K562 (cell line): ENCODE measurements around the gene LRIT1. TPM values are rescaled to one million over a fixed set of nuclear protein-coding genes. Genes with fewer than 3 reads are reported as not detected.

Experiments used
- ATAC-seq: fragments of 200-7000 bp; cut with Tn5 transposase; 3 replicates; pipeline ENCODE4 v1.9.1; 2020; ENCODE audit warnings: moderate library complexity
- BruUV-seq: library from RNA; stranded (reverse); fragments of 400-500 nt; replicated peaks from 2 replicates; lab custom pipeline; 2021; lab: Mats Ljungman, UMichigan
- CTCF ChIA-PET: fragments of 300-600 bp; formaldehyde crosslinking; extraction: SDS; loops from one replicate; lab custom pipeline; 2021; ENCODE audit warnings: low intra/inter-chr PET ratio; lab: Yijun Ruan, JAX
- POLR2A ChIA-PET: fragments of 300-600, 350-650 bp; sonication (Branson Sonifier 250); formaldehyde crosslinking; extraction: SDS; loops from one replicate; lab custom pipeline; 2021; ENCODE audit warnings: antibody characterized with exemption, inconsistent platforms; lab: Yijun Ruan, JAX
- DNase-seq, 4 experiments: peaks; one replicate each; pipeline versions ENCODE4 v3.0.0 to v3.0.0-alpha.2; 2011 to 2018; ENCODE audit warnings: low spot score in 3 of 4, mixed read lengths in 3 of 4; ENCODE audit errors: extremely low read depth in 1 of 4
- FAIRE-seq: peaks from 2 replicates; lab custom pipeline; 2011; peaks lifted over from hg19 to GRCh38; lab: Jason Lieb, UNC
- H2AFZ ChIP-seq: 2 replicates; pipeline ENCODE4 v1.6.0; 2011; ENCODE audit warnings: low read depth, low read length, control low read depth, inconsistent platforms
- H3K27ac ChIP-seq: fragments of 200-600 bp; 3 replicates; pipeline ENCODE4 v1.8.0; 2011; ENCODE audit warnings: low read depth, mild to moderate bottlenecking, control low read depth, inconsistent platforms, low read length, moderate library complexity, mixed read lengths; ENCODE audit errors: extremely low read depth
- H3K27me3 ChIP-seq, 2 experiments: fragments of 300-600 bp in 1 of 2; 2 replicates in 1 of 2; 3 replicates in 1 of 2; pipeline versions ENCODE4 v1.6.0 to v1.8.0; 2011; ENCODE audit warnings: inconsistent platforms in 2 of 2, low read length in 2 of 2, mild to moderate bottlenecking in 1 of 2, mixed read lengths in 1 of 2, moderate library complexity in 1 of 2; ENCODE audit not compliant: control insufficient read depth in 2 of 2, insufficient read depth in 2 of 2
- H3K36me3 ChIP-seq: fragments of 300-600 bp; 3 replicates; pipeline ENCODE4 v1.8.0; 2011; ENCODE audit warnings: mild to moderate bottlenecking, low read length, inconsistent platforms; ENCODE audit not compliant: control insufficient read depth, insufficient read depth
- H3K4me1 ChIP-seq, 2 experiments: fragments of 200-600 bp in 1 of 2; replicated peaks in 1 of 2; 2 replicates in 1 of 2; 3 replicates in 1 of 2; pipeline versions ENCODE4 v1.5.1 to v1.8.0; 2011; ENCODE audit warnings: inconsistent platforms in 2 of 2, low read length in 2 of 2, mild to moderate bottlenecking in 1 of 2, mixed read lengths in 1 of 2, moderate library complexity in 1 of 2; ENCODE audit not compliant: control insufficient read depth in 2 of 2, insufficient read depth in 2 of 2
- H3K4me2 ChIP-seq: 2 replicates; pipeline ENCODE4 v1.6.1; 2011; ENCODE audit warnings: low read length, control low read depth, inconsistent platforms, mixed read lengths; ENCODE audit not compliant: insufficient read depth
- H3K4me3 ChIP-seq: fragments of 200-600 bp; sonication (generic), shearing (Covaris generic); 2 replicates; pipeline ENCODE4 v1.5.1; 2016; ENCODE audit warnings: control low read depth, inconsistent platforms
- H3K79me2 ChIP-seq: fragments of 200-600 bp; 3 replicates; pipeline ENCODE4 v1.8.0; 2011; ENCODE audit warnings: low read length, inconsistent platforms; ENCODE audit not compliant: control insufficient read depth, insufficient read depth
- H3K9ac ChIP-seq, 2 experiments: 2 replicates each; pipeline versions ENCODE4 v1.6.0 to v1.6.1; 2011; ENCODE audit warnings: low read depth in 2 of 2, low read length in 2 of 2, control low read depth in 1 of 2, inconsistent platforms in 1 of 2, mild to moderate bottlenecking in 1 of 2, mixed read lengths in 1 of 2; ENCODE audit not compliant: insufficient read depth in 1 of 2
- H3K9me1 ChIP-seq: one replicate; pipeline ENCODE4 v1.6.0; 2011; ENCODE audit warnings: inconsistent platforms, mild to moderate bottlenecking, low read length, moderate library complexity; ENCODE audit not compliant: control insufficient read depth, insufficient read depth
- H3K9me3 ChIP-seq: replicated peaks from 2 replicates; pipeline ENCODE4 v1.5.1; 2011; ENCODE audit warnings: low read depth, low read length, inconsistent platforms; ENCODE audit not compliant: control insufficient read depth, insufficient read depth
- H4K20me1 ChIP-seq: replicated peaks from 2 replicates; pipeline ENCODE4 v1.6.1; 2011; ENCODE audit warnings: low read length, inconsistent platforms, mixed read lengths; ENCODE audit not compliant: control insufficient read depth, insufficient read depth
- AFF4 ChIP-seq: sonication (generic); formaldehyde crosslinking; IDR thresholded peaks from 2 replicates; pipeline ENCODE4 v1.8.0; 2023; ENCODE audit warnings: mild to moderate bottlenecking, missing genetic modification reagents
- ARID2 ChIP-seq: fragments of 450-650 bp; IDR thresholded peaks from 2 replicates; pipeline ENCODE4 v1.6.1; 2017; ENCODE audit warnings: antibody characterized with exemption, mild to moderate bottlenecking
- ATF1 ChIP-seq, 2 experiments: fragments of 450-650 bp in 1 of 2; IDR thresholded peaks; 2 replicates each; pipeline ENCODE4 v1.6.1; 2016; ENCODE audit warnings: missing compliant biosample characterization in 1 of 2, missing genetic modification characterization in 1 of 2
- BHLHE40 ChIP-seq: IDR thresholded peaks from 2 replicates; pipeline ENCODE4 v1.6.1; 2011; ENCODE audit warnings: low read length, improper control_type of control experiment
- CREM ChIP-seq: IDR thresholded peaks from 2 replicates; pipeline ENCODE4 v1.6.1; 2014; ENCODE audit warnings: antibody characterized with exemption, low read depth
- CSDE1 ChIP-seq, 2 experiments: fragments of 450-650 bp; IDR thresholded peaks; 2 replicates each; pipeline ENCODE4 v1.6.1; 2016; ENCODE audit warnings: mild to moderate bottlenecking in 1 of 2
- CTBP1 ChIP-seq: fragments of 450-650 bp; IDR thresholded peaks from 2 replicates; pipeline ENCODE4 v1.6.1; 2016; ENCODE audit warnings: borderline replicate concordance
- EGR1 ChIP-seq: fragments of 450-650 bp; conservative IDR thresholded peaks from 2 replicates; pipeline ENCODE4 v1.6.1; 2017; ENCODE audit warnings: mild to moderate bottlenecking
- GABPB1 ChIP-seq: sonication (generic); formaldehyde crosslinking; IDR thresholded peaks from 2 replicates; pipeline ENCODE4 v1.8.0; 2022; ENCODE audit warnings: mild to moderate bottlenecking, missing genetic modification reagents
- MAZ ChIP-seq, 2 experiments: fragments of 450-650 bp in 1 of 2; sonication (generic) in 1 of 2; formaldehyde crosslinking; IDR thresholded peaks in 1 of 2; conservative IDR thresholded peaks in 1 of 2; 2 replicates each; pipeline versions ENCODE4 v1.4.0 to v1.5.0; 2020; ENCODE audit warnings: mild to moderate bottlenecking in 1 of 2, missing genetic modification reagents in 1 of 2
- MYC ChIP-seq, 2 experiments: fragments of 250-450 bp in 1 of 2; sonication (Bioruptor Pico) in 1 of 2; IDR thresholded peaks; 2 replicates each; pipeline versions ENCODE4 v1.5.1 to v1.6.1; 2012 to 2021; ENCODE audit warnings: low read depth in 2 of 2, borderline replicate concordance in 1 of 2, improper control_type of control experiment in 1 of 2, low read length in 1 of 2, mild to moderate bottlenecking in 1 of 2, moderate library complexity in 1 of 2
- OTX1 ChIP-seq: fragments of 450-650 bp; formaldehyde crosslinking; IDR thresholded peaks from 2 replicates; pipeline ENCODE4 v1.4.0; 2022; ENCODE audit warnings: mild to moderate bottlenecking
- PPARD ChIP-seq: fragments of 250-450 bp; sonication (Bioruptor Pico); IDR thresholded peaks from 2 replicates; pipeline ENCODE4 v1.8.0; 2022; ENCODE audit warnings: inconsistent platforms, mild to moderate bottlenecking, moderate library complexity
- RB1 ChIP-seq: fragments of 450-650 bp; IDR thresholded peaks from 2 replicates; pipeline ENCODE4 v1.6.1; 2017; ENCODE audit warnings: low read depth, mild to moderate bottlenecking
- SOX6 ChIP-seq: fragments of 450-650 bp; IDR thresholded peaks from 2 replicates; pipeline ENCODE4 v1.6.1; 2014; ENCODE audit warnings: mild to moderate bottlenecking
- STAG1 ChIP-seq: sonication (generic); formaldehyde crosslinking; IDR thresholded peaks from 2 replicates; pipeline ENCODE4 v1.5.0; 2020; ENCODE audit warnings: missing genetic modification reagents, borderline replicate concordance
- ZNF583 ChIP-seq: fragments of 250-450 bp; sonication (Bioruptor Pico); IDR thresholded peaks from 2 replicates; pipeline ENCODE4 v1.4.0; 2020
- ZNF778 ChIP-seq: fragments of 450-650 bp; formaldehyde crosslinking; IDR thresholded peaks from 2 replicates; pipeline ENCODE4 v1.4.0; 2020; ENCODE audit warnings: mild to moderate bottlenecking, moderate library complexity
- WGBS: fragments of 100-300 bp; shearing (Covaris generic); methylation state at CpG from one replicate; pipeline ENCODE4 v1.1.6; 2016; ENCODE audit warnings: low coverage, mixed read lengths; ENCODE audit not compliant: insufficient coverage; ENCODE audit errors: missing lambda C conversion rate; 5-methylcytosine and 5-hydroxymethylcytosine counted together
- in situ Hi-C: fragments of 300-500 bp; cut with MboI; formaldehyde crosslinking; loops from 4 replicates; pipeline ENCODE4 v1.15.0; 2018; ENCODE audit warnings: inconsistent platforms, mixed read lengths
- intact Hi-C: fragments of 100-400 bp; cut with micrococcal nuclease; formaldehyde crosslinking; loops from 2 replicates; pipeline ENCODE4 v1.14.2; 2022
- polyA plus RNA-seq, 8 experiments: library from polyadenylated mRNA; depleted of rRNA in 4 of 8; stranded (reverse) in 5 of 8; unstranded in 3 of 8; fragments of >200 nt; fragmentation: Nextera tagmentation in 2 of 8; fragmentation: Illumina TruSeq in 1 of 8; extraction: Ambion mirVana in 2 of 8; extraction: Trizol in 1 of 8; gene quantifications; 2 replicates each; pipeline versions ENCODE4 v1.2.1 to v1.2.3, GENCODE V29; 2011 to 2014; ENCODE audit warnings: inconsistent platforms in 1 of 8, missing spikeins in 1 of 8
- total RNA-seq, 7 experiments: library from RNA; depleted of rRNA in 6 of 7; stranded (reverse); fragments of >200 nt in 6 of 7; fragmentation: Illumina TruSeq in 2 of 7; extraction: Trizol in 2 of 7; gene quantifications; 2 replicates each; pipeline versions ENCODE4 v1.2.1 to v1.2.3, GENCODE V29; 2011 to 2021; ENCODE audit warnings: low replicate concordance in 1 of 7

LRIT1 gene
- total and polyA plus RNA-seq, 9 of the 15 experiments (the other 6 are each of a cell fraction or from before 2014, with no cell fraction given), result not detected

DNA sequence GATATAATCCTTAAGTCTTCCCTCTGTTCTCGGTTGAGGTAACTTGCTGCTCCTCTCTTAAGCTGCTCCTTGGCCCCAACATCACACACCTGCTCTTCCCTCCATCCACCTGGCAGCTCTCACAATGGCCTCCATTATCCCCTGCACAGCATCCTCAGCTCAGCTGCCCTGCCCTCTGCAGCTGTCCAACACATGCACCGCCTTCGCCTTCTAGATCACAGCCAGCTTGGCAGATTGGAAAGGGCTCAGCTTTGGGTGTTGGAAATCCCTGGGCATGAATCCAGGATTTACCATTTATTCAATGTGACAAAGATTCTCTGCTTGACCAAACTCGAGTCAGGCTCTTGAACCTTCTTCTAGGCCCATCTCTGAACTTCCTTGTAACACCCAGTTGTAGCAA is 24.1 kb upstream of the LRIT1 start (continued):
- no peak for TF ChIP-seq ZNF583
- no peak for TF ChIP-seq GABPB1
- TF ChIP-seq PPARD, result no peak
- TF ChIP-seq AFF4 (CRISPR knock-in tag), result no peak
- no peak for TF ChIP-seq CSDE1 (IDR thresholded peaks at IDR 0.05)

GRCh38 chr10:84264611-84265141 is 23.3 kb upstream of the LRIT1 start:
- H3K9me3 ChIP-seq, result no peaks in the 10 kb centered on the region
- no peaks in the 10 kb centered on the region for H3K36me3 ChIP-seq
- intact Hi-C loops, result loop anchor here (1.0 to 5.0 kb wide), 6 partner anchors 38 to 273 kb away; partner anchors contain the start of gene CCSER2
- no peaks in the 10 kb centered on the region for H3K79me2 ChIP-seq
- no peak overlapping the region for H3K4me2 ChIP-seq
- POLR2A ChIA-PET, result interaction anchor here (0.6 to 1.0 kb wide), 2 partner anchors 10 to 36 kb away, joined by 3 read pairs; no protein-coding TSS in a partner anchor
- peak; percentile 93 for FAIRE-seq
- in situ Hi-C loops, result loop anchor here (5.0 kb wide), 2 partner anchors 63 to 278 kb away; partner anchors contain the start of gene CCSER2
- under 1% methylated on average over 11 of the region's 11 CpGs for WGBS
- H3K27ac ChIP-seq, result no peak overlapping the region
- CTCF ChIA-PET, result interaction anchor here (0.5 to 6.4 kb wide), 5 partner anchors 77 to 451 kb away, joined by 3 to 97 read pairs (median 3); no protein-coding TSS in a partner anchor
- no peak overlapping the region for H2AFZ ChIP-seq
- H3K4me1 ChIP-seq, result no peaks in the 10 kb centered on the region
- no peaks in the 10 kb centered on the region for H3K9me1 ChIP-seq
- H3K9ac ChIP-seq, result no peak overlapping the region
- peaks cover 3 to 44% of the 10 kb centered on the region in 2 experiments; a peak in 2 of 5 replicates for H3K27me3 ChIP-seq
- BruUV-seq, result no TSS peak
- ATAC-seq, result peak; percentile 97
- H4K20me1 ChIP-seq, result no peaks in the 10 kb centered on the region; the same call in 1 of the 2 replicates
- peak; percentile 75 to 83 (median 79) for DNase-seq
- no peak overlapping the region for H3K4me3 ChIP-seq
- 0 out of 2 replicates have a peak, but pooled peaks have one; percentile 4 for TF ChIP-seq OTX1 (CRISPR knock-in tag)
- no peak for TF ChIP-seq ATF1 (CRISPR knock-in tag; IDR thresholded peaks at IDR 0.05)
- 0 out of 2 replicates have a peak, but pooled peaks have one; percentile 30 for TF ChIP-seq ATF1 (tag; IDR thresholded peaks at IDR 0.05)
- TF ChIP-seq ZNF778 (CRISPR knock-in tag), result no peak
- 0 out of 2 replicates have a peak, but pooled peaks have one; percentile 11 for TF ChIP-seq MYC (IDR thresholded peaks at IDR 0.05; ENCODE audit: low read depth, low read length)
- TF ChIP-seq MYC (CRISPR knock-in tag; IDR thresholded peaks at IDR 0.05; ENCODE audit: borderline replicate concordance, low read depth), result no peak
- 0 out of 2 replicates have a peak, but pooled peaks have one; percentile 13 for TF ChIP-seq CTBP1
- TF ChIP-seq CREM, result peak; percentile 36; the same call in 1 of the 2 replicates
- peak; percentile 84 for TF ChIP-seq ARID2
- peak; percentile 36; the same call in 1 of the 2 replicates for TF ChIP-seq BHLHE40
- peak; percentile 75; the same call in 1 of the 2 replicates for TF ChIP-seq STAG1 (CRISPR knock-in tag)
- 0 out of 2 replicates have a peak, but pooled peaks have one; percentile 23 for TF ChIP-seq RB1
- TF ChIP-seq SOX6, result no peak
- peak in 1 of 2 experiments; percentile 38; a peak in 1 of 4 replicates for TF ChIP-seq MAZ (CRISPR knock-in tag; conservative IDR thresholded peaks at IDR 0.05 in 1 of 2, IDR thresholded peaks at IDR 0.05 in 1 of 2)
- TF ChIP-seq EGR1, result peak; percentile 46; the same call in 1 of the 2 replicates
